GM10266 (cell line): Measurements from ENCODE around the gene ANKS1A.
A peak's percentile ranks its signal among the peaks of the same experiment; 100 is the strongest.

ENCODE experiments used
- DNase-seq: peaks from one replicate; pipeline ENCODE4 v3.0.0; 2012; ENCODE audit errors: extremely low spot score
- TF ChIP-seq, protein P1 (sequence below): IDR thresholded peaks from 2 replicates; pipeline ENCODE4 v1.5.1; 2012; ENCODE audit warnings: mild to moderate bottlenecking, low read depth; ENCODE audit not compliant: control insufficient read depth, insufficient read depth; ENCODE audit errors: missing control alignments

ANKS1A gene

DNA sequence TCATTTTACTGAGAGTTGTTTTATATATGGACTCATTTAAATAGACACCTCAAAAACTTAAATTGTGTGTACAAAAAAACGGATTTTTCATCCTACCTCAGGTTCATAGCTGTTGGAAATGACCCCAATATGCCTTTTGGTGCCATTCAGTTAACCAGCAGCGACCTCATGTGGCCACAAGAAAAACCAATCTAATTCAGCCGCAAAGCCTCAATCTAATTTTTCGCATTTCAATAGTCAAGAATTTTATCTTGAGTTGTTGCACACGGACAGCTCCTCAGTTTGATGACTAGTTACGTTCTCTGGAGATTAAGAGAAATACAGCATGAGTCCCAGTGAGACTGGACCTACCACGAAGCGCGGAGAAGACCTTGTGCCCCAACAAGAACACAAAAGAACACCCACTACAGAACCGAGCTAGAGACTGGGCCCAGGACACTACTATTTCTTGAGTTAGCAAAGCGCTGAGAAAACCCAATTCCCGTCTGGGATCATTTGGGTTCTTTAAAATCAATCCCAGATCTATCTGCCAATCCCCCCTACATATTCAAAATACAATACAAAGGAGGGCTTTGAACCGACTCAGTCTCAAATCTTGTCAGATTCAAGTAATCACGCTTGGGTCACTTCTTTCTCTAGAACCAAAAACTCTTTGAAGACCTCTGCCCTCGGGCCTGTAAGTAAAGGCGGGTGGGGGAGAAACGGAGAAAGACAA, 251.0 kb downstream of the ANKS1A start:
- TF ChIP-seq, protein P1, sequence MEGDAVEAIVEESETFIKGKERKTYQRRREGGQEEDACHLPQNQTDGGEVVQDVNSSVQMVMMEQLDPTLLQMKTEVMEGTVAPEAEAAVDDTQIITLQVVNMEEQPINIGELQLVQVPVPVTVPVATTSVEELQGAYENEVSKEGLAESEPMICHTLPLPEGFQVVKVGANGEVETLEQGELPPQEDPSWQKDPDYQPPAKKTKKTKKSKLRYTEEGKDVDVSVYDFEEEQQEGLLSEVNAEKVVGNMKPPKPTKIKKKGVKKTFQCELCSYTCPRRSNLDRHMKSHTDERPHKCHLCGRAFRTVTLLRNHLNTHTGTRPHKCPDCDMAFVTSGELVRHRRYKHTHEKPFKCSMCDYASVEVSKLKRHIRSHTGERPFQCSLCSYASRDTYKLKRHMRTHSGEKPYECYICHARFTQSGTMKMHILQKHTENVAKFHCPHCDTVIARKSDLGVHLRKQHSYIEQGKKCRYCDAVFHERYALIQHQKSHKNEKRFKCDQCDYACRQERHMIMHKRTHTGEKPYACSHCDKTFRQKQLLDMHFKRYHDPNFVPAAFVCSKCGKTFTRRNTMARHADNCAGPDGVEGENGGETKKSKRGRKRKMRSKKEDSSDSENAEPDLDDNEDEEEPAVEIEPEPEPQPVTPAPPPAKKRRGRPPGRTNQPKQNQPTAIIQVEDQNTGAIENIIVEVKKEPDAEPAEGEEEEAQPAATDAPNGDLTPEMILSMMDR: peak; percentile 88
- peak; percentile 62 for DNase-seq

DNA sequence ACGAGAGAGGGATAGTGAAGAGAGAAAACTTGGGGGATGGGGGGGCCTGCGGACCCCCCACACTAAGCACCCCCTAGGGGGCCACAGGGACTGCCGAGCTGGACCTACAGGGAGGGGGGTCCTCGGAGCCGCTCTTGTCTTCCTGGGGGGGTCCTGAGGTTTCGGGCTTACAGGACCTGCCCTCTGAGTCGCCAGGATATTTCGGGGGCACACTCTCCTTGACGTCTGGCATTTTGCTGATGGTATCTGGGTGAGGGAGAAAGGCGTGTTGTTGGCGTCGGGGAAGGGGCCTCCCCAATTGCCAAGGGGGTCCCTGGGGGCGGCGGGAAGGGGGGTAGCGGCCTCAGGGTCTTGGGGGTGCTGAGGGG, 251.6 kb downstream of the ANKS1A start:
- no peak for DNase-seq
- TF ChIP-seq, protein P1: no peak
